A673 (cell line): ENCODE results near the gene MAGEF1. TPM values are rescaled to one million over a fixed set of nuclear protein-coding genes. Genes with fewer than 3 reads are reported as not detected.

Source experiments
- BruUV-seq: library from RNA; stranded (reverse); fragments of 400-500 nt; replicated peaks from 2 replicates; lab custom pipeline; 2021; lab: Mats Ljungman, UMichigan
- CTCF ChIA-PET: fragments of 300-600 bp; sonication (Branson Sonifier 250); formaldehyde crosslinking; loops from one replicate; lab custom pipeline; 2022; ENCODE audit warnings: antibody characterized with exemption; lab: Charles Lee
- POLR2A ChIA-PET: fragments of 300-600 bp; sonication (Branson Sonifier 250); formaldehyde crosslinking; loops from one replicate; lab custom pipeline; 2022; ENCODE audit warnings: antibody characterized with exemption; ENCODE audit not compliant: low non-redundant PET; lab: Charles Lee
- DNase-seq: peaks from one replicate; pipeline ENCODE4 v3.0.0-alpha.2; 2015; ENCODE audit warnings: low spot score
- H3K27ac ChIP-seq: fragments of 200-600 bp; sonication (generic); 2 replicates; pipeline ENCODE4 v1.5.1; 2016; ENCODE audit warnings: mixed run types, low read depth, mild to moderate bottlenecking, mixed read lengths, antibody characterized with exemption, low read length; ENCODE audit not compliant: poor library complexity, severe bottlenecking
- H3K27me3 ChIP-seq: fragments of 200-600 bp; sonication (generic); replicated peaks from 2 replicates; pipeline ENCODE4 v1.6.1; 2017; ENCODE audit warnings: mixed run types, low read depth, mild to moderate bottlenecking, mixed read lengths, antibody characterized with exemption, low read length; ENCODE audit not compliant: insufficient read depth, poor library complexity
- H3K36me3 ChIP-seq: fragments of 200-600 bp; sonication (generic); 2 replicates; pipeline ENCODE4 v1.6.1; 2016; ENCODE audit warnings: mixed run types, mild to moderate bottlenecking, mixed read lengths, antibody characterized with exemption, low read length; ENCODE audit not compliant: insufficient read depth, poor library complexity, severe bottlenecking
- H3K4me1 ChIP-seq: fragments of 200-600 bp; sonication (generic); 2 replicates; pipeline ENCODE4 v1.6.1; 2017; ENCODE audit warnings: mixed run types, mild to moderate bottlenecking, mixed read lengths, antibody characterized with exemption, low read length; ENCODE audit not compliant: insufficient read depth, poor library complexity, severe bottlenecking
- H3K4me3 ChIP-seq: fragments of 200-600 bp; sonication (generic); 2 replicates; pipeline ENCODE4 v1.5.1; 2016; ENCODE audit warnings: low read depth, mixed run types, mild to moderate bottlenecking, mixed read lengths, low read length; ENCODE audit not compliant: poor library complexity, severe bottlenecking
- H3K9me3 ChIP-seq: fragments of 200-600 bp; sonication (generic); 2 replicates; pipeline ENCODE4 v1.6.1; 2016; ENCODE audit warnings: mixed run types, low read depth, mild to moderate bottlenecking, mixed read lengths, antibody characterized with exemption, low read length; ENCODE audit not compliant: poor library complexity, severe bottlenecking
- CTCF ChIP-seq: fragments of 300-800, 200-600 bp; sonication (generic); conservative IDR thresholded peaks from 2 replicates; pipeline ENCODE4 v1.5.1; 2017; ENCODE audit warnings: low read depth, mild to moderate bottlenecking, antibody characterized with exemption, low read length, moderate library complexity, mixed read lengths
- EZH2 ChIP-seq: fragments of 200-600 bp; sonication (generic); IDR thresholded peaks from 2 replicates; pipeline ENCODE4 v1.6.1; 2017; ENCODE audit warnings: borderline replicate concordance, low read depth, mild to moderate bottlenecking, mixed read lengths, antibody characterized with exemption, low read length; ENCODE audit not compliant: poor library complexity, severe bottlenecking
- intact Hi-C: fragments of 100-400 bp; cut with micrococcal nuclease; formaldehyde crosslinking; loops from one replicate; pipeline ENCODE4 v1.10.0; 2022; ENCODE audit not compliant: unreplicated experiment
- total RNA-seq: library from RNA; stranded (reverse); gene quantifications from 2 replicates; pipeline ENCODE4 v1.2.3, GENCODE V29; 2021

MAGEF1 gene
- total RNA-seq, 1 experiment from 2014 or later: 47.6 TPM

- BruUV-seq: no TSS peak
- Histone ChIP-seq H3K4me3 (no peak overlapping the region), H3K27ac (no peak overlapping the region), H3K9me3 (no peaks in the 10 kb centered on the region), H3K27me3 (peaks cover 12% of the 10 kb centered on the region), H3K4me1 (no peaks in the 10 kb centered on the region), H3K36me3 (no peaks in the 10 kb centered on the region)
- intact Hi-C loops: no loop called here
- TF ChIP-seq EZH2 (no peak), CTCF (no peak)
- POLR2A ChIA-PET: no interaction called here
- CTCF ChIA-PET: no interaction called here
- no peak for DNase-seq
Measured at GRCh38 chr3:184669578-184669977, 42.3 kb downstream of the MAGEF1 start.

- TF ChIP-seq EZH2 (no peak), CTCF (no peak)
- no peak for DNase-seq
- no TSS peak for BruUV-seq
- H3K27me3 ChIP-seq: peaks cover 12% of the 10 kb centered on the region
- ChIA-PET POLR2A (no interaction called here), CTCF (interaction anchor here (0.8 kb wide), 1 partner anchor 13 kb away, joined by 4 read pairs; no protein-coding TSS in a partner anchor)
- no peak overlapping the region for H3K4me3 ChIP-seq
- H3K9me3 ChIP-seq: no peaks in the 10 kb centered on the region
- intact Hi-C loops: no loop called here
- no peak overlapping the region for H3K27ac ChIP-seq
- no peaks in the 10 kb centered on the region for H3K36me3 ChIP-seq
- H3K4me1 ChIP-seq: no peaks in the 10 kb centered on the region
Measured at GRCh38 chr3:184666442-184666841, 45.4 kb downstream of the MAGEF1 start.

GRCh38 chr3:184665101-184665500 lies 46.8 kb downstream of the MAGEF1 start:
- Histone ChIP-seq H3K36me3 (no peaks in the 10 kb centered on the region), H3K9me3 (no peaks in the 10 kb centered on the region), H3K4me1 (no peaks in the 10 kb centered on the region), H3K4me3 (no peak overlapping the region), H3K27ac (no peak overlapping the region), H3K27me3 (peaks cover 12% of the 10 kb centered on the region)
- CTCF ChIA-PET: no interaction called here
- no TSS peak for BruUV-seq
- TF ChIP-seq EZH2: no peak
- no peak for TF ChIP-seq CTCF
- intact Hi-C loops: no loop called here
- POLR2A ChIA-PET: no interaction called here
- DNase-seq: no peak
